HCT116 (cell line): ENCODE results near the gene FAM83G.

Experiments used
- CBX3 ChIP-seq: IDR thresholded peaks from 2 replicates; pipeline ENCODE4 v1.6.1; 2012; ENCODE audit warnings: low read depth
- CEBPB ChIP-seq: IDR thresholded peaks from 2 replicates; pipeline ENCODE4 v1.6.1; 2012; ENCODE audit warnings: low read depth
- EZH2 ChIP-seq: fragments of 200-600 bp; sonication (generic); IDR thresholded peaks from 2 replicates; pipeline ENCODE4 v1.6.1; 2017; ENCODE audit warnings: antibody characterized with exemption, mixed run types
- POLR2A ChIP-seq: IDR thresholded peaks from 2 replicates; pipeline ENCODE4 v1.7.0; 2011; ENCODE audit warnings: borderline replicate concordance; ENCODE audit not compliant: insufficient read depth, insufficient read length; ENCODE audit errors: extremely low read depth
- POLR2AphosphoS5 ChIP-seq: IDR thresholded peaks from 2 replicates; pipeline ENCODE4 v1.6.1; 2011; ENCODE audit warnings: mild to moderate bottlenecking, low read depth, low read length, moderate library complexity
- REST ChIP-seq: IDR thresholded peaks from 2 replicates; pipeline ENCODE4 v1.6.1; 2012; ENCODE audit warnings: low read depth
- SIN3A ChIP-seq: IDR thresholded peaks from 2 replicates; pipeline ENCODE4 v1.6.1; 2012; ENCODE audit warnings: low read depth
- SP1 ChIP-seq: IDR thresholded peaks from 2 replicates; pipeline ENCODE4 v1.6.1; 2012; ENCODE audit warnings: low read depth
- SRF ChIP-seq: IDR thresholded peaks from 2 replicates; pipeline ENCODE4 v1.6.1; 2012; ENCODE audit warnings: low read depth
- YY1 ChIP-seq: IDR thresholded peaks from 2 replicates; pipeline ENCODE4 v1.6.1; 2011; ENCODE audit warnings: low read length, low read depth, moderate library complexity, mild to moderate bottlenecking; ENCODE audit not compliant: insufficient replicate concordance; ENCODE audit errors: extremely low read depth
- ZNF274 ChIP-seq: fragments of 200-500 bp; sonication (Bioruptor generic); IDR thresholded peaks from 2 replicates; pipeline ENCODE4 v1.6.1; 2014; ENCODE audit warnings: mild to moderate bottlenecking, low read depth, low read length, inconsistent platforms
- TF ChIP-seq, protein P1 (sequence below), 3 experiments: fragments of 200-600 bp in 1 of 3; sonication (generic) in 1 of 3; IDR thresholded peaks in 2 of 3; conservative IDR thresholded peaks in 1 of 3; 2 replicates each; pipeline ENCODE4 v1.5.1; 2012 to 2017; ENCODE audit warnings: low read depth in 2 of 3, low read length in 2 of 3, antibody characterized with exemption in 1 of 3, borderline replicate concordance in 1 of 3, control low read depth in 1 of 3, mild to moderate bottlenecking in 1 of 3, mixed read lengths in 1 of 3, mixed run types in 1 of 3, moderate library complexity in 1 of 3; ENCODE audit not compliant: insufficient read depth in 1 of 3
- TF ChIP-seq, protein P2 (sequence below): IDR thresholded peaks from 2 replicates; pipeline ENCODE4 v1.6.1; 2012

DNA sequence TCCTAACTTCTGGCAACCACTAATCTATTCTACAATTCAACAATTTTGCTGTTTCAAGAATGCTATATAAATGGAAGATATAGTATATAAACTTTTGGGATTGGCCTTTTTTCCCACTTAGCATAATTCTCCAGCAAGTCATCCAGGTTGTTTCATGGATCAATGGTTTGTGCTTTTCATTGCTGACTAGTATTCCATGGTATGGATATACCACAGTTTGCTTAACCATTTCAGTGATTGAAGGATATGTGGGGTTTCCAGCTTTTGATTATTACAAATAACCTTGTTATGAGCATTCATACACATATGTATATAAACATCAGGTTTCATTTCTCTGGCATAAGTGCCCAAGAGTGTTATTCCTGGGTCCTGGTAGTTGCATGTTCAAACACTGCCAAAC is 2.1 kb upstream of the FAM83G start:
- no peak for TF ChIP-seq REST
- no peak for TF ChIP-seq EZH2
- TF ChIP-seq, protein P1, sequence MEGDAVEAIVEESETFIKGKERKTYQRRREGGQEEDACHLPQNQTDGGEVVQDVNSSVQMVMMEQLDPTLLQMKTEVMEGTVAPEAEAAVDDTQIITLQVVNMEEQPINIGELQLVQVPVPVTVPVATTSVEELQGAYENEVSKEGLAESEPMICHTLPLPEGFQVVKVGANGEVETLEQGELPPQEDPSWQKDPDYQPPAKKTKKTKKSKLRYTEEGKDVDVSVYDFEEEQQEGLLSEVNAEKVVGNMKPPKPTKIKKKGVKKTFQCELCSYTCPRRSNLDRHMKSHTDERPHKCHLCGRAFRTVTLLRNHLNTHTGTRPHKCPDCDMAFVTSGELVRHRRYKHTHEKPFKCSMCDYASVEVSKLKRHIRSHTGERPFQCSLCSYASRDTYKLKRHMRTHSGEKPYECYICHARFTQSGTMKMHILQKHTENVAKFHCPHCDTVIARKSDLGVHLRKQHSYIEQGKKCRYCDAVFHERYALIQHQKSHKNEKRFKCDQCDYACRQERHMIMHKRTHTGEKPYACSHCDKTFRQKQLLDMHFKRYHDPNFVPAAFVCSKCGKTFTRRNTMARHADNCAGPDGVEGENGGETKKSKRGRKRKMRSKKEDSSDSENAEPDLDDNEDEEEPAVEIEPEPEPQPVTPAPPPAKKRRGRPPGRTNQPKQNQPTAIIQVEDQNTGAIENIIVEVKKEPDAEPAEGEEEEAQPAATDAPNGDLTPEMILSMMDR (IDR thresholded peaks at IDR 0.05 in 2 of 3, conservative IDR thresholded peaks at IDR 0.05 in 1 of 3; ENCODE audit: borderline replicate concordance in 1 of 3, insufficient read depth in 1 of 3, low read depth in 2 of 3, low read length in 2 of 3) = no peak
- no peak for TF ChIP-seq YY1
- TF ChIP-seq CEBPB = no peak
- no peak for TF ChIP-seq SRF
- TF ChIP-seq ZNF274 = no peak
- TF ChIP-seq POLR2A = no peak
- no peak for TF ChIP-seq POLR2AphosphoS5
- no peak for TF ChIP-seq SIN3A
- TF ChIP-seq CBX3 = no peak
- TF ChIP-seq SP1 = no peak
- TF ChIP-seq, protein P2, sequence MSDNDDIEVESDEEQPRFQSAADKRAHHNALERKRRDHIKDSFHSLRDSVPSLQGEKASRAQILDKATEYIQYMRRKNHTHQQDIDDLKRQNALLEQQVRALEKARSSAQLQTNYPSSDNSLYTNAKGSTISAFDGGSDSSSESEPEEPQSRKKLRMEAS = no peak
